ENCODE measurements around the gene RNFT1.

Gene RNFT1

DNA sequence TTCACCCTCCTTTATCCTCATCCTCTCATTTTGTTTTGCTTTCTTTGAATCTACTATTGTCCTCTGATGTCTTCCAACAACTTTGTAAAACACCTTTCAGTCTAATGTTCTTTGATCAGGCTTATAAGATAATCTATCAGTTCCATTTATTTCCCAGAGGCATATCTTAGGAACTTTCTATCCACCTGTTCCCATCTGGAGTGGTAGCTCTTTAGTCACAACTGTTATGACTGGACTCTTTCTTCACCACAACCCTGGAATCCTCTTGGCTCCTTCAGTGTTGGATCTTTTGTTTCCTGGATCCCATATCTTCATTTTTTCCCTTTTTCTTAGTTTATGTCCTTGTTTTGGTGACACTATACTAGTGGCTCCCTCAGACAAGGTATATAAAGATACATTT is 48.1 kb downstream of the RNFT1 start:
- TF ChIP-seq, protein P1, sequence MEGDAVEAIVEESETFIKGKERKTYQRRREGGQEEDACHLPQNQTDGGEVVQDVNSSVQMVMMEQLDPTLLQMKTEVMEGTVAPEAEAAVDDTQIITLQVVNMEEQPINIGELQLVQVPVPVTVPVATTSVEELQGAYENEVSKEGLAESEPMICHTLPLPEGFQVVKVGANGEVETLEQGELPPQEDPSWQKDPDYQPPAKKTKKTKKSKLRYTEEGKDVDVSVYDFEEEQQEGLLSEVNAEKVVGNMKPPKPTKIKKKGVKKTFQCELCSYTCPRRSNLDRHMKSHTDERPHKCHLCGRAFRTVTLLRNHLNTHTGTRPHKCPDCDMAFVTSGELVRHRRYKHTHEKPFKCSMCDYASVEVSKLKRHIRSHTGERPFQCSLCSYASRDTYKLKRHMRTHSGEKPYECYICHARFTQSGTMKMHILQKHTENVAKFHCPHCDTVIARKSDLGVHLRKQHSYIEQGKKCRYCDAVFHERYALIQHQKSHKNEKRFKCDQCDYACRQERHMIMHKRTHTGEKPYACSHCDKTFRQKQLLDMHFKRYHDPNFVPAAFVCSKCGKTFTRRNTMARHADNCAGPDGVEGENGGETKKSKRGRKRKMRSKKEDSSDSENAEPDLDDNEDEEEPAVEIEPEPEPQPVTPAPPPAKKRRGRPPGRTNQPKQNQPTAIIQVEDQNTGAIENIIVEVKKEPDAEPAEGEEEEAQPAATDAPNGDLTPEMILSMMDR (IDR thresholded peaks at IDR 0.05; ENCODE audit: low read depth, low read length): no peak
- DNase-seq (ENCODE audit: extremely low read depth, low read depth): no peak

DNA sequence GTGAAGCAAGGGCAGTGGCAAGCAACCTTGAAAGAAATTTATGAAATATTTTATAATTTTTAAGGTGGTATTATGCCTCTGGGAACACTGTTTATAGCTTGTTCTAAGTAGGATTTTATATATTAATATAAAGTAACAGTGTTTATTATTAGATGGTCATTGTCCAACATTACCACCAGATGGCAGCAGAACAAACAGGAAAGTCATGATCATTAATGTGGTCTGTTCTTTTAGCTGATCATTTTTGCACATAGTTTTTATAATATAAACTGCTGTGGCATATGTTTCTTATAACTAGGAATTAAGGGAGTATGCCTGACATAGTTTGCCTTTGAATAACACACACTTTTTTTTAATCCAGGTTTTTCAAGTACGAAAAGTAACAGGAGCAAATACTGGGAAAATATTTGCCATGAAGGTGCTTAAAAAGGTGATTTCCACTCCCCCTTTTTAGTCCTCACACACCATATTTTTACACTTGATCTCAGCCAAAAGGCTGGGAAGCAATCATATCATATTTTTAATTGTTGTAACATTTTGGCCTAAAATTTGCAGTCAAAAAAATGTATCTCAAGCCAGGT is 50.2 kb downstream of the RNFT1 start:
- TF ChIP-seq, protein P1 (IDR thresholded peaks at IDR 0.05; ENCODE audit: low read depth, low read length): peak; percentile 57
- DNase-seq (ENCODE audit: extremely low read depth, low read depth): peak; percentile 40

DNA sequence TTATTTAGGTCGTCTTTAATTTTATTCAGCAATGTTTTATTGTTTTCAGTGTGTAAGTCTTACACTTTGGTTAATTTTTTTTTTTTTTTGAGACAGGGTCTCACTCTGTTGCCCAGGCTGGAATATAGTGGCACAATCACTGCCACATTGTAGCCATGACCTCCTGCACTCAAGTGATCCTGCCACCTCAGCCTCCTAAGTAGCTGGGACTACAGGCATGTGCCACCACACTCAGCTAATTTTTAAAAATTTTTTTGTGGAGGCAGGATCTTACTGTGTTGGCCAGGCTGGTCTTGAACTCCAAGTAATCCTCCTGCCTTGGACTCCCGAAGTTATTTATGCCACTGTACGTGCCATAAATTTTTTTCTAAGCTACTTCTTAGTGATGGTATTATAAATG is 57.1 kb downstream of the RNFT1 start:
- TF ChIP-seq, protein P1 (IDR thresholded peaks at IDR 0.05; ENCODE audit: low read depth, low read length): no peak
- DNase-seq (ENCODE audit: extremely low read depth, low read depth): no peak

DNA sequence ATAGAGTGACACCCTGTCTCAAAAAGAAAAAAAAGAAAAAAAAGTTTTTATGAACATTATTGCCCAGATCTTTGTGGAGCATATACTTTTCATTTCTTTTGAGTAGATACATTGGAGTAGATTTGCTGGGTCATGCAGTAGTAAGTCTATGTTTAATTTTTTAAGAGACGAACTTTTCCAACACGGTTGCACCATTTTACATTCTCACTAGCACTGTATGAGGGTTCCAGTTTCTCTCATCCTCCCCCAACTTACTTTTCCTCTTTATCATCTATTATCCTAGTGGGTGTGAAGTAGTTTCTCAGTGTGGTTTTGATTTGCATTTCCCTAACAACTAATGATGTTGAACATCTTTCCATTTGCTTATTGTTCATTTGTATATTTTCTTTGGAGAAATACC is 61.1 kb downstream of the RNFT1 start:
- TF ChIP-seq, protein P1 (IDR thresholded peaks at IDR 0.05; ENCODE audit: low read depth, low read length): no peak

More for the DNA sequence above, 61.1 kb downstream of the RNFT1 start:
- no peak for DNase-seq (ENCODE audit: extremely low read depth, low read depth)

Measured in AG09319 (cell line).